ENCODE data around the gene CADM3. TPM values are rescaled to one million over a fixed set of nuclear protein-coding genes. Genes with fewer than 3 reads are reported as not detected.

Gene CADM3
- total RNA-seq, 6 experiments from 2014 or later, result 0.11 to 0.61 (median 0.16) TPM

DNA sequence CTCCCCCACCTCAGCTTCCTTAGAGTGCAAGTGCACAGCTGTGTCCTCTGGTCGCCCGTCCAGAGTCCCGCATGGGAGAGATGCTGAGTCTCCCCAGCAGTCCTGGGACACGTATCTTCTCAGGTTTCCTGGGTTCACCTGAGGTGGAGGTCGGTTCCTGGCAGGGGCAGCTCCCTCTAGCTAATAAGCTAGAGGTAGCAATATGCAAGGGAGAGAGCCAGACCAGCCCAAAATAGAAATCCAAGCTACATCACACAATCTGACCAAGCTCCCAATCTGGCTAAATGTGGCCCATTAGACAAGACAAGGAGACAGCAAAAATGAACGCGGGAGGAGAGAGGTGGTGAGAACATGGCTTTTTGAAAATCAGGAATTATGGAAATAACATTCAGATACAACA lies 30.9 kb upstream of the CADM3 start:
- ATAC-seq (no peak), DNase-seq (no peak)
- Histone ChIP-seq H3K4me1 (no peaks in the 10 kb centered on the region), H3K9me3 (no peaks in the 10 kb centered on the region), H3K36me3 (no peaks in the 10 kb centered on the region), H3K4me3 (no peak overlapping the region), H3K27ac (no peak overlapping the region), H3K27me3 (no peaks in the 10 kb centered on the region)
- TF ChIP-seq POLR2A (IDR thresholded peaks at IDR 0.05) (no peak), CTCF (IDR thresholded peaks at IDR 0.05) (no peak)
- intact Hi-C loops (cut with DNase I), result loop anchor here in 1 of 2 donors (10.0 kb wide), 1 partner anchor 64 kb away; the partner anchor contains the start of gene ACKR1
- WGBS (ENCODE audit: insufficient coverage, low coverage, low lambda C conversion rate, missing lambda C conversion rate), result 45% methylated on average over 6 of the region's 7 CpGs

GRCh38 chr1:159141584-159142390 lies 29.6 kb upstream of the CADM3 start:
- intact Hi-C loops (cut with DNase I), result loop anchor here in 1 of 2 donors (10.0 kb wide), 1 partner anchor 63 kb away; the partner anchor contains the start of gene ACKR1
- Histone ChIP-seq H3K27me3 (no peaks in the 10 kb centered on the region), H3K9me3 (no peaks in the 10 kb centered on the region), H3K4me1 (no peaks in the 10 kb centered on the region), H3K36me3 (no peaks in the 10 kb centered on the region), H3K4me3 (no peak overlapping the region), H3K27ac (no peak overlapping the region)
- TF ChIP-seq POLR2A (IDR thresholded peaks at IDR 0.05) (no peak), CTCF (IDR thresholded peaks at IDR 0.05) (no peak)
- DNase-seq (no peak), ATAC-seq (no peak)
- 26% methylated on average over 18 of the region's 18 CpGs for WGBS (ENCODE audit: insufficient coverage, low coverage, low lambda C conversion rate, missing lambda C conversion rate)

GRCh38 chr1:159142391-159142663 lies 29.1 kb upstream of the CADM3 start:
- no peak for TF ChIP-seq POLR2A (IDR thresholded peaks at IDR 0.05)
- no peak for TF ChIP-seq CTCF (IDR thresholded peaks at IDR 0.05)
- no peaks in the 10 kb centered on the region for H3K4me1 ChIP-seq
- ATAC-seq (no peak), DNase-seq (no peak)
- H3K27ac ChIP-seq, result no peak overlapping the region
- H3K4me3 ChIP-seq, result no peak overlapping the region
- no peaks in the 10 kb centered on the region for H3K27me3 ChIP-seq
- intact Hi-C loops (cut with DNase I), result loop anchor here in 1 of 2 donors (10.0 kb wide), 1 partner anchor 62 kb away; the partner anchor contains the start of gene ACKR1
- WGBS (ENCODE audit: insufficient coverage, low coverage, low lambda C conversion rate, missing lambda C conversion rate), result 15% methylated on average over 2 of the region's 2 CpGs
- H3K36me3 ChIP-seq, result no peaks in the 10 kb centered on the region
- H3K9me3 ChIP-seq, result no peaks in the 10 kb centered on the region

- Histone ChIP-seq H3K4me3 (no peak overlapping the region), H3K36me3 (no peaks in the 10 kb centered on the region), H3K9me3 (no peaks in the 10 kb centered on the region), H3K4me1 (no peaks in the 10 kb centered on the region), H3K27me3 (no peaks in the 10 kb centered on the region), H3K27ac (no peak overlapping the region)
- DNase-seq (no peak), ATAC-seq (no peak)
- intact Hi-C loops (cut with DNase I), result loop anchor here in 1 of 2 donors (10.0 kb wide), 1 partner anchor 62 kb away; the partner anchor contains the start of gene ACKR1
- no peak for TF ChIP-seq CTCF (IDR thresholded peaks at IDR 0.05)
- TF ChIP-seq POLR2A (IDR thresholded peaks at IDR 0.05), result no peak
- 33% methylated on average over 5 of the region's 5 CpGs for WGBS (ENCODE audit: insufficient coverage, low coverage, low lambda C conversion rate, missing lambda C conversion rate)
These were observed 28.5 kb upstream of the CADM3 start for GRCh38 chr1:159142726-159143510.

Data from right lobe of liver (tissue), 6 donors.